SK-MEL-5 (cell line): ENCODE measurements around the gene HOXB3. TPM values are rescaled to one million over a fixed set of nuclear protein-coding genes. Genes with fewer than 3 reads are reported as not detected.

Experiments
- DNase-seq: peaks from one replicate; pipeline ENCODE4 v3.0.0-alpha.2; 2016; ENCODE audit warnings: low read depth, low spot score
- in situ Hi-C: cut with HindIII; loops from 2 replicates; pipeline ENCODE4 v1.10.0; 2016; ENCODE audit warnings: low sequenced_read_pairs, high pct_unique_total_duplicates, low pct_unique_long_range_greater_than_20kb
- polyA plus RNA-seq, 2 experiments: library from polyadenylated mRNA; depleted of rRNA; stranded (reverse); fragments of >200 nt; gene quantifications; 2 replicates each; pipeline ENCODE4 v1.2.3, GENCODE V29; 2015
- total RNA-seq: library from RNA; depleted of rRNA; stranded (reverse); fragments of >200 nt; shearing (Covaris generic); gene quantifications from 2 replicates; pipeline ENCODE4 v1.2.3, GENCODE V29; 2014; rRNA removed

The HOXB3 gene
- 1.1 and 1.5 TPM in 2 replicates for total RNA-seq
- 1.8 and 2.6 TPM in 2 replicates for polyA plus RNA-seq (2015; cell fraction: cytosol; rRNA removed)
- 21.2 and 39.7 TPM in 2 replicates for polyA plus RNA-seq (2015; cell fraction: nucleus; rRNA removed)

DNA sequence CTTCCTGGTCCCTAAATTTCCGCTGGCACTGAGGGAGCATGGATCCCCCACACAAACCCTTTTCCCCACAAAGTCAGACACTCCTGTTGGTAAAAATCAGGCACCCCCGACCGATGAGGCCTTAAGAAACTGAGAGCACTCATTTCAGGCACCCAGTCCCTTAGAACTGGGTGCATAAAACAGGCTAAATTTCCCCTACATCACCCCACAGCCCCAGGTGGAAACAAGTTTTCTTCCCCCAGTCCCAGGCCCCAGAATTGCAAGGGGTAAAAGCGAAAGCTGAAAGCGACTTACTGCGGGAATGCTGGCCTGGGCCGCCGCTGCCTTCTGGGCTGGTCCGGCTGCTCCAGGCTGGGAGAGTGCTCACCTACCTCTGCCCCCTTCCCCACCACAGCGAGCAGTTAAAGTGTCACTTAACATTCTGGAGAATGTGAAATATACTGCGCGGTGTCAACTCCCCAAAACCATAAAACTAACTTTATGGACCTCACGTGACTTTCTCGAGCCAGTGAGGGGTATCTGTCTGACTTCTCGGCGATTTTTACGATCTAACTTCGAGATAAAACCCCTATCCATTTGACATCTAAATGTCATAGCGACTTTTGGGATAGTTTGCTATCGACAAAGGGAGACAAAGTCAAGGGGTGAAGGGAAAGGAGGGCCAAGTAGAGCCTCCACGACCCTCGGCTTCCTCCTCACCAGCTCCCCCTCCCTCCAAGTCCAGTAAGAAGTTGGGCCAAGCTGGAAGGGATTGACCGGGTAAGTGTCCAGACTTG, at the start of gene HOXB3:
Gene HOXB3 (minus strand): TSS at position 411 of the 776 bp plus-strand sequence. CDS start 37,767 bp downstream, outside the sequence.
- DNase-seq = no peak
- in situ Hi-C loops = no loop called here

DNA sequence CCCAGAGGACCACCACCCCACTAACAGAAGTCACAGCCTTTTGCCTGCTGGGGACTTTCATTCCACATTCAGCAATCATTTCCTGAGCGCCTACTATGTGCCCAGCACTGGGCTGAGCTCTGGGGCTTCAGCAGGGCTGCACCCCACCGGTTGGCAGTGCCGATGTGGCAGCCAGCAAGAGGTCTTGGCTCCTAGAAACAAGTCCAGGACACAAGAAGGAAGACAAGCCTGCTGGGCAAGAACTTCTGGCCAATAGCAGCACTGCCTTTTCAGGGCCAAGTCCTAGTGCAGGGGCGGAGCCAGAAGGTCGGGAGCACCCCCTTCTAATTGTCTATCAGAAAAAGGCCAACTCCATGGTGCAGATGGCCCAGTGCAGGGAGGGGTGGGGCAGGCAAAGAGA, 49.1 kb upstream of the HOXB3 start:
- in situ Hi-C loops = no loop called here
- DNase-seq = no peak

DNA sequence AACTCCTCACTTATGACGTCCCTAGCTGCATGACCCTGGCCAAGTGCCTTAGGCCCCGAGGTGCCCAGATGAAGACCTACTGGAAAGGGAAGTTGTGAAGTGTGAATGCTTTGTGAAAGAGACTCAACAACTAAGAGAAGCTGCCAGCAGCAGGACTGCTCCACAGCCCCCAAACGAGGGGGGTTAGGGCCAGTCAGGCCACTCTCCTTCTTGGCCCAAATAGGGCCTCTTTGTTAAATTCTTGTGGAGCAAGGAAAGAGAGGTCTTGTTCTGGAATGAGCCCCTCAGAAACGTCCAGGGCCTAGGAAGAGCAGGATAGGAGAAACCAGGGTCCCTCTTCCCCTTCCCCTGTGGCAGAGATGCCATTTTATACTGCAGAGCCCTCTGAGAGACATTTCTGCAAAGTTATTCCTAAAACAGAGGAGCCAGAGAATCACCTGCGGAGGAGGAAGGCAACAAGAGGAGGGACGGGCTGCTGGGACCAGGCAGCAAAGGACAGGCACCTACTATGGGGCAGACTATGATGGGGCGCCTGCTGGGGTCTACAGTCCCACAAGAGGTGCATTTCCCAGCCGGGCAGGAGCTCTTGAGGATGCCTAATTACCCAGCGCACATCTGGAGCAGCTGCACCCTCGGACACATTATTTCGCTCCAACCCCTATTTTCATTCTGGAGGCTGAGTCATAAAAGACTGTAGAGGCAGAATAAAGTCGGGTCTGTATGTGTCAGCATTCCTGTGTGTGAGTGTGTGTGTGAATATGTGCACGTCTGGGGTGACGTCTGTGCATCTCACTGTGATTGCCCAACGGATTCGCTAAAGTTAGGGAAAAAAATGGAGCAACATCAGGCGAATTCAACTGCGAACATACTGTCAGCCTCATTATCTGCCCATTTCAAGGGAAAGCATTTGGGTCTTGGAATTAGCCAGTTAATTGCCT, 47.6 kb upstream of the HOXB3 start:
- in situ Hi-C loops = no loop called here
- no peak for DNase-seq

DNA sequence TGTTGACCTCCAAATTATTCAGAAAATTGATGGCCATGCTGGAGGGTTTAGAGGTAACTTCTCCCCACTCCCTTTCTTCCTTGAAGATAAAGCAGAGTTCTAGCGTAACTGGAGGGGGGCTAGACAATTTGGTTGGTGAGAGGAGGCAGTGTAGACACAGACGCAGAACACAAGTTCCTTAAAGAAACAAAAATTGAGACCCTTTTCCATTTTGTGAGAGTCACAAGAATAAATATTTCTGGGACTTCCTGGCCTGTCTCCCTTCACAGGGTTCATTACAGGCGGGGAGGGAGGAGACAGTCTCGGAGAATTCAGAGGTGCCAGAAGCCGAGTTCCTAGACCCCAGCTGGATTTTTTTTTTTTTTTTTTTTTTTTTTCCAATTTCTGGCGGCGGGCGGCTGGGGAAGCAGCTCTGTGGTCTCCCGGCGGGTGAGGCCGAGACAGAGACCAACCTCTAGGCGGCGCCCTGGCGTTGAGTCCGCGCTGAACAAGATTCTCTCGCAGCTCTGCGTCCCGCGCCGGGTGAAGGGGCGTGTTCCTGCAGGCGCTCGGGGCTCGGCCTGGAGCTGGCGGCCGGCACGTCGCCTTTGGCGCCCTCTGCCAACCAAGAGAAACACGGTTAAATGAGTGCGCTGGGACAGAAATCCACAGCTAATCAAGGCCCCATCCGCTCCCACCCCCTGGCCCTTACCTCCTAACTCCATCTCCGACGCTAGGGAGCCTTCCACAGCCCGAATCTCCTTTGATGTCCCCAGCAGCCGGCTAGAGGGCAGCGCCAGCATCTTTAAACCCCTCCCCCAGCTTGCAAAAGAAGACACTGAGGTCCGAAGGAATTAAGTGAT, 46.4 kb upstream of the HOXB3 start:
- DNase-seq = peak; percentile 90

DNA sequence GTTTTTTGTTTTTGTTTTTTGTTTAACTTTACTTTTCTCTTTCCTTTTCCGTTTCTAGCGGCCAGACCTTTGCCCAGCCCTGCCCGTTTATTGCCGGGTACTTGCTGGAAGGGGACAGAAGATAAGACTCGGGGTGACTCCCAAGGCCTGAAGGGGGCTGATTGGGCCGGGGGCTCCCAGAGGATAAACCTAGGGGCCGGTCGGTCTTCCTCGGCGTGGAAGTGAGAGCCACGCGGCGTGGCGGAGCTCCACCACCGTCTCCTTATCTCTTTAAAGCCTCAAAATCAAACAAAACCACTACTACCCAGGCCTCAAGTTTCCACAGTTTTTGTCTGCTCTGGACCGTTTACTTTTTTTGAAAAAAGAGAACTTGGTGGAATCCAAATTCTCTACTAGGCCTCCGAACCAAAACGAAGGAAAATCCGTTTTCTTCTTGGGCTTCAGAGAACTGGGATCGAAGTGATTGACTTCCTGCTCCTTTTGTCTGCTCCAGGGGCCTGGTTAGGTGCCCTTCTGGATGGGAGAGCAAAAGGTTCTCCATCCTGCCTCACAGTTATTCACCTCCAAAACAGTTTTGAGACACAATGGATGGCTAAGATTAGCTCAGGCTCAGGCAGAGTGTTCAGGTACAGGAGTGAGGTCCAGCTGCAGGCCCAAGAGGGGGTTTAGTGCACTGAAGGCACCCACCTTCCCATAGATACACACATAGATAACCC, 44.6 kb upstream of the HOXB3 start:
- in situ Hi-C loops = no loop called here
- no peak for DNase-seq

More for the DNA sequence above, 46.4 kb upstream of the HOXB3 start:
- in situ Hi-C loops = no loop called here

DNA sequence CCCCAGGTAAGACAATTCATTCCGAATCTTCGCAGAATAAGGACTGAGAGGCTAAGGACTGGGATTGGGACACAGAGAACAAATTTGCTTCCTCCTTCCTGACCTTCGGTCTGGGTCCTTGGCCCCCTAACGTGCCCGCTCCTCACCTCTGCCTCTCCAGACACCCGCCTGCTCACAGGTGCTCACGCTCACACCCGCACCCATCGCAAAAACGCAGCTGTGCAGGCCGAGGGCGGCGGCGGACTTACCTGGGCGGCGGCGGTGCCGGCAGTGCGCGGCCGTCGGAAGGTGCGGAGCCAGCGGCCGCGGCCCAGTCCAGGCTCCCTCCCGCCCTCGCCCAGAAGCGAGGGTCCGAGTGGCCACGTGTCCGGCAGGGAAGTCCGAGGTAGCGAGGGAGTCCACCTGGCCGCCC, 43.2 kb upstream of the HOXB3 start:
- DNase-seq = no peak
- in situ Hi-C loops = no loop called here

DNA sequence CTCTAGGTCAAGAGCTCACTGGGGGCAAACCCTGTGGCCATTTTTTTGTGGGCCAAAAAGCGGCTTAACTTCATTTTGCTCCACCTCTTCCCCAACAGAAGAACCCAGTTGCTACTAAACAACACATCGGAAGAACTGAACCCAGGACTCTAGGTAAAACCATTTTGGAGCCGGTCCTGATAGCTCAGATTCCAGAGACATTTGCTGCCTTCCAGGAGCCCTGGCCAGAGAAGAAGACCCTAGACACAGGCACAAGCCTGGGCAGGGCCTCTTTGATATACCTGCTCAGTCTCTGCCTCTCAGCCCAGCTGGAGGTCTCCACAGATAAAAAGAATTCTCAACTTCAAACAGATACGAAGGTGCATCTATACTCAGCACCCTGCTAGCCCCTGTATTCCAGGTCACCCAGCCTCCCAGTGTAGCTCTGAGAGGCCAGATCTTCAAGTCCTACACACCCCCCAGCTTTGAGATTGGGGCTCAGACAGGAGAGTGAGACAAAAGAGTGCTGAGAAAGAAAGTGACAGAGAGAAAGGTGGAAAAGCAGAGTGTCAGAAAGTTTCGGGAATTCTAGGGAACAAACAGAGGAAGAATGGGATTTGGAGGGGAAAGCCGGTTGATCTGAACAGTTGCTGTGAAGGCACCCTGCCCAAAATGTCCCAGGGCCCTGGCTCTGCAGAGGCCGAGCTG, 42.7 kb upstream of the HOXB3 start:
- in situ Hi-C loops = no loop called here
- DNase-seq = no peak

DNA sequence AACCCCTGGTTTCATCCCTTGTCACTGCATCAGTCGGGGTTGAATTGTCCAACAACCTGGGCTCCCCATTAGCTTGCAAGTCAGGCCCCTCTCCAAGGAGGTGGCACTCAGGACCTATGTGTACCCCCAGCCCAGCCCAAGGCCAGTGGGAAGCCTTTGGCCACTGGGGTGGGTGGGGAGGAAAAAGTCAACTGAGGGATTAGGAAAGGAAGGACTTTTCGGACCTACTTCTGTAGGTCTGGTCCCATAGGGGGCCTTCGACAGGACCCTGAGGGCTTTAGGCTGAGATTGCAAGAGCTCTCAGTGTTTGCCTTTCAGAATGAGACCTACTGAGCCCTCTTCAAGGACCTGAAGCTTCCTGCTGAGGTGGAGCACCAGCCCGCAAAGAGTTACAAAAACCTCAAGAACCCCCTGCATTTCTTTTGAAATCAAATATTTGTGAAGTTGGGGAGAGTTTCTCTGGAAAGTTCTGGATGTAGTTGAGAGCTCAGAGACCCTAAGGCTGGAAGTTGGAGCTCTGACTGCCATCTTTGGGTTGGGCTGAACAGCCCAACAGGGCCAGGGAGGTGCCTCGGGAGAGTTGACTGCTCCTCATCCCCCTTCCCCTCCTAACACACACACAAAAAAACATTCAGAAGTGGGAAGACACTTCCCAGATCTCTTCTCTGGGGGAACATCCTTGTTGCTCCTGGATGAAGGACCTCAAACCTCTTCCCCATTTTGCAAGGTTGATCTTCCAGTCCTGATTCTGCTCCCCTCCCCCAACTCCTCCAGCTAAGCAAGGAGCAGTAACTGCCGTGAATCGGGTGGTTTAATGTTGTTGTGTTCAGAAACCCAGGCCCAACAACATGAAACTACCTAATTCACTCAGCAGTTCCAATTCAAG, 41.9 kb upstream of the HOXB3 start:
- in situ Hi-C loops = no loop called here
- no peak for DNase-seq

DNA sequence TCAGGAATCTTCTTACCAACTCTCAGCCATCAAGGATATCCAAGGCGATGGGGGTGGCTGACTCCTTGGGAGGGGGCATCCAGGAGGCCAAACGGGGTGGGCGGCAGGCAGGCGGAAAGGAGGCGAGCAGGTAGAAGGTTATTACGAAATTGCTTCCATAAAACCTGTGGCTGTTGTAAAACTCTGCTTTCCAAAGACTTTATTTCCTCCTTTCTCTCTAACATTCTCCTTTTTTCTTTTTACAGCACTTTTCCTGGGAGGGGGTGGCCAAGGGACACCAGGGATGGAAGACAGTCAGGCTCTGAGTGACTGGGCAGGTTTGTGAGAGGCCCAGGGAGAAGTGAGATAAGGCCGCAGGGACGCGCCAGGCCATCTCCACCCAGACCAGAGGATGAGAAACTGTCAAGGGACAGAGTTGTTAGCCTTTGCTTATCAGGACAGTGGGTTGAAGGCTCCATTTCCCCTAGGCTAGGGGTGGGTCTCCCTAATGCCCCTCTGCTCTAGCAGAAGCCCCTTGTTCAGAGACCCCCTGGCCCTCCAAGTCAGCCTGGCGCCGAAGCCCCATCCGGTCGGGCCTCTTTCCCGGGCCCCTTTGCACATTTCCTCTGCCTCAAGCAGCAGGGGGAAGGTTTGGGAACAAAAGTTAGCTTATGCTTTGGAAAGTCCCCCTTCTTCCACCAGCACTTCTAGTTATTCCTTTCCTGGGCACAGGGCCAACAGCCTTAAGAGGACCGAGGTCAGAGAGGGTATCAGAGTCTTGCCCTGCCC, 41.1 kb upstream of the HOXB3 start:
- DNase-seq = no peak
- in situ Hi-C loops = no loop called here

DNA sequence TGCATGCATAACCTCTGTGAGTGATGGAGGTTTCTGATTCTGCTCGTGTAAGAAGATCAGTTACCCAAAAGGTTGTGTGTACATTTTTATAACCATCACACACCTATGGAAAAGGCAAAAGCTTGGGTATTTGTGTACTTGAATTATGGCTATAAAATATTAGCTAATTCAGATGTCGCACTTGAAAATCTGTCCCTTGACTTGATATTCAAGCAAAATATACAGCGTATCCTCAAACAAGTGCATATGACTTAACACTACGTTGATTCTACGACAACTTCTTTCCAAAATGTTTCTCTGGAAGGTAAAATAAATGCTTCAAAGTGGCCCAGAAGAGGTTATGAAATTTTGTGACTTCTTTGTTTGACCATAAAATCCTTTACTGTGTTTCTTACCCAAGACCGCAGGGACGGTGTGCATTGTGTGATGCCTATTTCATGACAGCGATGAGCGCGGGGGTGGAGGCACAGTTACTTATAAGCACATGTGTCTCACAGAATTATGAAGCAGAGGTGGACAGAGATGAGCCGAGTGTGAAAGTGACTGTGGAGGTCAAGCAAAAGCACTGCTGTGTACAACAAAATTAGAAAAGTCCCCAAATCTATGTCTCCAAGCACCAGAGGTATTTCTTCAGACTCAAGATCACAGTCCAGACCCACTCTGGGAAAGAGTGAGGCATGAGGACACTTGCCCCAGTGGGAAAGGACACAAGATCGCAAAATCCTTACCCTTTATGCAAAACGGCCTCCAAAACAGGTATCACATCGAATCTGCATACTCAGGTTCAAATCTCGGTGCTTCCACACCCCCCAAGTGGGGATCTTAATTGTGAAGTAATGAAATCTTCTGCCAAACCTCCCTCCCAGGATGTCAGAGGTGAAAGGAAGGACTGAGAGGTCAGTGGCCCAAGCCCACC, 40.2 kb upstream of the HOXB3 start:
- in situ Hi-C loops = no loop called here

DNA sequence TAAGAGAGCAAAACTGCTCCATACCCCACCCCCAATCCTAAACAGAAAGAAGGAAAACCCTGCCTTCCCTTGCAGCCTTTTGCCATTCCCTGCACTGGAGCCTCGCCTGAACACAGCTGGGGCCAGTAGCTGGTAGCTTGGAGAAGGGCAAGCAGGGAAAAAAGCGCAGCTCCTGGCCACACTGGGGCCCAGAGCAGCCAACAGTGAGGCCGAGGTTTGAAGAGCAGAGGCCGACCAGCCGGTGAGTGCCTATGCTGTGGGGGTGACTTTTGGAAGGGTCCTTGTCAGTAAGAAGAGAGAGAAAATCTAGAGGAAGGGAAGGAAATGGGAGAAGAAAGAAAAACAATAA, 39.3 kb upstream of the HOXB3 start:
- no peak for DNase-seq
- in situ Hi-C loops = no loop called here

More for the DNA sequence above, 40.2 kb upstream of the HOXB3 start:
- no peak for DNase-seq

DNA sequence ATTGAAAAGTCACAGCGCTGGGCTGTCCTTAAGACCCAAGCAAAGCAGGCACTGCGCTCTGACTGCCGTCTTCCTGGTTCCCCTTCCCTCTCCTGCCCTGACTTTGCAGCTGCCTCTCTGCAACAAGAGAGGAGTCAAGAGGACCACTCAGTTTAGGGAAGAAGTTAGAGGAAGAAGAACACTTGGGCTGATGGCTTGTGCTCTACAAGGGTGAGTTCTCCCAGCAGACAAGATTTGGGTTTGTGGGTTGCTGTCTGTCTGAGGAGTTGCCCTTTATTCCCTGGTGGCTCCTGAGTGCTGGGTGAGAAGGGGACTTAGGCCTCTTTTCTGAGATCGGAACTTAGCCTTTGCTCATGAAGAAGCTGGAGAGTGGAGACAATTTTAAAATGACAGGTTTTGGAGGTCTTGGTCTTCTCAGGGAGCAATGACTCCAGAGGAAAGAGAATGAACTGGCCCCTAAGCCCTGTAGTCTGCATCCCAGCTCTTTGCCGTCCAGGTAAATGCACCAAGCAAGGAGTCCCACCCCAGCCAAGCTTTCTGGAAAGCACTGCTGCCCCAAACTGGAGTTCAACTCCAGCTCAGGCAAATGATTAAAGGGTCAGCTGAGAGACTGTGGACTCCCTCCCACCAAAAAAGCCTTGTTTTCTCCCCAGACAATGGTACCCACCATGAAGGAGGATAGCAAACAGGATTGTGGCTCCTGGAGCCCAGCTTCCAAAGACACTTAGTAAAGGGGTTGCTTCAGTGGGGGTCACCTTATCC, 38.8 kb upstream of the HOXB3 start:
- no peak for DNase-seq
- in situ Hi-C loops = no loop called here
